Measurements from ENCODE around the gene PIMREG.

The PIMREG gene

DNA sequence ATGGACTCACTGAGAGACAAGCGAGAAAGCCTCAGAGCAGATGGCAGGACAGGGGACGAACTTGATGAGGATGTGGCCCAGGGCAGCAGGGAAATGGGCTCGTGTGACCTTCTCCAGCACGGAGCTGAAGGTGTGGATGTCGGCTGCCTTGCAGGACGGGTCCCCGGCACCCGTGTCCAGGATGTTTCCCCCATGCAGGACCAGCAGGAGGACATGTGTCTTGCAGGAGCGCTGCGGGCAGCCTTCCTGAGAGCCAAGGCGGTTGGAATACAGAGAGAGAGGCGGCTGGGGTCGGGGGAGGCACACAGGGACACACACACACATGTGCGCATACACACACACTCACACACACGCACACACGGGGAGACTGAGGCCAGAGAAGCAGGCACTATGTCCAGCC, 39.3 kb downstream of the PIMREG start:
- TF ChIP-seq SIN3A (IDR thresholded peaks at IDR 0.05; ENCODE audit: borderline replicate concordance, insufficient read depth, low read length), result no peak
- TF ChIP-seq, protein P1, sequence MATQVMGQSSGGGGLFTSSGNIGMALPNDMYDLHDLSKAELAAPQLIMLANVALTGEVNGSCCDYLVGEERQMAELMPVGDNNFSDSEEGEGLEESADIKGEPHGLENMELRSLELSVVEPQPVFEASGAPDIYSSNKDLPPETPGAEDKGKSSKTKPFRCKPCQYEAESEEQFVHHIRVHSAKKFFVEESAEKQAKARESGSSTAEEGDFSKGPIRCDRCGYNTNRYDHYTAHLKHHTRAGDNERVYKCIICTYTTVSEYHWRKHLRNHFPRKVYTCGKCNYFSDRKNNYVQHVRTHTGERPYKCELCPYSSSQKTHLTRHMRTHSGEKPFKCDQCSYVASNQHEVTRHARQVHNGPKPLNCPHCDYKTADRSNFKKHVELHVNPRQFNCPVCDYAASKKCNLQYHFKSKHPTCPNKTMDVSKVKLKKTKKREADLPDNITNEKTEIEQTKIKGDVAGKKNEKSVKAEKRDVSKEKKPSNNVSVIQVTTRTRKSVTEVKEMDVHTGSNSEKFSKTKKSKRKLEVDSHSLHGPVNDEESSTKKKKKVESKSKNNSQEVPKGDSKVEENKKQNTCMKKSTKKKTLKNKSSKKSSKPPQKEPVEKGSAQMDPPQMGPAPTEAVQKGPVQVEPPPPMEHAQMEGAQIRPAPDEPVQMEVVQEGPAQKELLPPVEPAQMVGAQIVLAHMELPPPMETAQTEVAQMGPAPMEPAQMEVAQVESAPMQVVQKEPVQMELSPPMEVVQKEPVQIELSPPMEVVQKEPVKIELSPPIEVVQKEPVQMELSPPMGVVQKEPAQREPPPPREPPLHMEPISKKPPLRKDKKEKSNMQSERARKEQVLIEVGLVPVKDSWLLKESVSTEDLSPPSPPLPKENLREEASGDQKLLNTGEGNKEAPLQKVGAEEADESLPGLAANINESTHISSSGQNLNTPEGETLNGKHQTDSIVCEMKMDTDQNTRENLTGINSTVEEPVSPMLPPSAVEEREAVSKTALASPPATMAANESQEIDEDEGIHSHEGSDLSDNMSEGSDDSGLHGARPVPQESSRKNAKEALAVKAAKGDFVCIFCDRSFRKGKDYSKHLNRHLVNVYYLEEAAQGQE (IDR thresholded peaks at IDR 0.05; ENCODE audit: insufficient read depth in 1 of 2, low read depth in 2 of 2, low read length in 2 of 2), result no peak
- TF ChIP-seq TAF1 (IDR thresholded peaks at IDR 0.05; ENCODE audit: borderline replicate concordance, insufficient read depth, low read length), result no peak
- no peak for TF ChIP-seq FOXP2 (optimal IDR thresholded peaks at IDR 0.05; ENCODE audit: borderline replicate concordance, extremely low read depth, extremely low read length, insufficient read depth)
- TF ChIP-seq POLR2AphosphoS5 (IDR thresholded peaks at IDR 0.05; ENCODE audit: low read depth, low read length), result no peak

DNA sequence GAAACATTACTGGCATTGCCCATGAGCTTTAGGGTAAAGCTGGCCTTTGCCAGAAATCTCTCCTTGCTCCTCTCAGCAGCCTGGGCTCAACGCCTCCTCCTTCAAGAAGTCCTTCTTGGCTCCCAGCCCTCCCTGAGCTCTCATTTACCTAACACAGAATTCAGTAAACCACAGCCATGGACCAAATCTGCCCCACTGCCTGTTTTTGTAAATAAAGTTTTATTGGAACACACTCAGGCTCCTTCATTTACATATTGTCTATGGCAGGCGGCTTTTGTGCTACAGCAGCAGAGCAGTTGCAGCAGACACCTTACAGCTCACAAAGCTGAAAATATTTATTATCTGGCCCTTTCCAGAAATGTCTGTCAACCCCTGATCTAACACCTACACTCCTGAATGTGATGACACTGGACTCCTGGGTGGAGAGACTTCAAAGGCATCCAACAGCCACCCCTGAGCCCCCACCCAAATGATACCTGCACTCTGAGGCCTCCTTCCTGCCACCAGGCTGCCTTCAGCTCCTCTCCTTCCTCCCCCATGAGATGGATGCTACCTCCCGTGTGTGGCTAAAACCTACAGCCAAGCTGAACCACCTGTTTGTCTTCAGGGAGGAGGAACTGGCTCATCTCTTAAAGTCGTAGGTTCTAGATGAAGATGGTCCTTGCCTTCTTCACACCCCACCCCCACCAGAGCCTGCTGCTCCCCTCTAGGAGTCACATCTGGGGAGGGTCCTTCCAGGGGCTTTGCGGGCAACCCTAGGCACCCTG, 41.6 kb downstream of the PIMREG start:
- TF ChIP-seq FOXP2 (optimal IDR thresholded peaks at IDR 0.05; ENCODE audit: borderline replicate concordance, extremely low read depth, extremely low read length, insufficient read depth) (no peak), TAF1 (IDR thresholded peaks at IDR 0.05; ENCODE audit: borderline replicate concordance, insufficient read depth, low read length) (no peak), POLR2AphosphoS5 (IDR thresholded peaks at IDR 0.05; ENCODE audit: low read depth, low read length) (no peak), SIN3A (IDR thresholded peaks at IDR 0.05; ENCODE audit: borderline replicate concordance, insufficient read depth, low read length) (no peak)
- TF ChIP-seq, protein P1 (IDR thresholded peaks at IDR 0.05; ENCODE audit: insufficient read depth in 1 of 2, low read depth in 2 of 2, low read length in 2 of 2), result no peak

DNA sequence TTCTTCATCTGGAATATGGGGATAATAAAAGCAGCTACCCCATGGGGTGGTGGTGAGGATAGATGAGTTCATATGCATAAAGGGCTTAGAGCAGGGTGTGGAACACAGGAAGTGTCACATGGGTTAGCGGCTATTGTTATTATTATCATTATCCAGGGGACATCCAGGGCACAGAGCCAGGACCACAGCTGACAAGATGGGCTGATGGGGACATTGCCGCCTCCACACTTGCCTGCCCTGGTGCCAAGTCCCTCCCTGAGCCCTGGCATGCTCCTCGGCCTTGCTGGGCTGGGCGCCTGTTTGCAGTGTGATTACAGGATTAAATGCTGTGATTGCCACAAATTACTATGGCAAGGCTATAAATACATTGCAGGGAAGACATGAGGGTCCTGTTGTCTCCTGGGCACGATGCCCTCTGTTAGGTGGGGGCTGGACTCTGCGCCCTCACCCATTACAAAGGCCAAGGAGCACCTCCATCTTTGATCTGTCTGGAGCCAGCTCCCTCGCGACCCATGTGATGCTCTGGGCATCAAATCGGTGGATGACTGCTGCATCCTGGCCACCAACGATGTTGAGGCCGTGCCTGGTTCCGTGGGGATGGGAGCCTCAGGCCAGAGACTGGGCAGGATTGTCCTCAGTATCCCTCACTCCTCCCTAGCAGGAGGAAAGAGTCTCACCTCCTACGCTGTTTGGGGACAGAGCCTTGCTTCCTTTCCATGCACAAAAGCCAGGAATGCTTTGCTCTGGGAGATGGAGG, 43.2 kb downstream of the PIMREG start:
- TF ChIP-seq, protein P1 (IDR thresholded peaks at IDR 0.05; ENCODE audit: insufficient read depth in 1 of 2, low read depth in 2 of 2, low read length in 2 of 2), result no peak
- TF ChIP-seq FOXP2 (optimal IDR thresholded peaks at IDR 0.05; ENCODE audit: borderline replicate concordance, extremely low read depth, extremely low read length, insufficient read depth) (no peak), TAF1 (IDR thresholded peaks at IDR 0.05; ENCODE audit: borderline replicate concordance, insufficient read depth, low read length) (no peak), SIN3A (IDR thresholded peaks at IDR 0.05; ENCODE audit: borderline replicate concordance, insufficient read depth, low read length) (no peak), POLR2AphosphoS5 (IDR thresholded peaks at IDR 0.05; ENCODE audit: low read depth, low read length) (no peak)

DNA sequence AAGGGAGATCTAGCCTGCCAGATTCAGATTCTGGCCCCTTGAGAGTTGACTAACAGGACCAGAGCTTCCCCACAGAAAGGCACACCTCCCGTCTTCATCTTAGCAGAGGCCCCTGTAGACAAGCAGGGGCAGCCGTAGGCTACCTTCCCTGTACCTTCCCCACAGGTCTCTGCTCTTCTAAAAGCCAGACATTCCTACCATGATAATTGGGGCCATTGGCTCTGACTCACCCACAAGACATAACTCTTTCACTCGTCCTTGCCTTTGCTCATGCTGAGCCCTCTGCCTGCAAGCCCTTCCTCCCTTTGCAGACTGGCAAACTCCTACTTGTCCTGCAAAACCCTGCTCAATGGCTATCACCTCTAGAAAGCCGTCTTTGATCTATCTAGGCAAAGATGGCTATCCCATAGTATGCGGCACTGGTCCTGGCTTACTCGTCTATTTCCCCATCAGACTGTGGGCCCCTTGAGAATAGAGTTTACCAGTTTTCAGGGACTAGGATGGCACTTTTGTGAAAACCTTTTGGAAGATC, 43.8 kb downstream of the PIMREG start:
- no peak for TF ChIP-seq FOXP2 (optimal IDR thresholded peaks at IDR 0.05; ENCODE audit: borderline replicate concordance, extremely low read depth, extremely low read length, insufficient read depth)
- no peak for TF ChIP-seq TAF1 (IDR thresholded peaks at IDR 0.05; ENCODE audit: borderline replicate concordance, insufficient read depth, low read length)
- TF ChIP-seq SIN3A (IDR thresholded peaks at IDR 0.05; ENCODE audit: borderline replicate concordance, insufficient read depth, low read length), result no peak
- TF ChIP-seq, protein P1 (IDR thresholded peaks at IDR 0.05; ENCODE audit: insufficient read depth in 1 of 2, low read depth in 2 of 2, low read length in 2 of 2), result no peak
- TF ChIP-seq POLR2AphosphoS5 (IDR thresholded peaks at IDR 0.05; ENCODE audit: low read depth, low read length), result no peak
